Frontal cortex (tissue), 4 donors: Measurements from ENCODE around the gene NINJ2. TPM values are rescaled to one million over a fixed set of nuclear protein-coding genes. Genes with fewer than 3 reads are reported as not detected.

Experiments used
- DNase-seq, 2 donors: peaks; one replicate each; pipeline ENCODE4 v3.0.0; 2012; ENCODE audit warnings: low spot score in 2 of 2
- FAIRE-seq: peaks from 2 replicates; lab custom pipeline; 2012; peaks lifted over from hg19 to GRCh38; lab: Jason Lieb, UNC
- total RNA-seq: library from RNA; depleted of rRNA; stranded (reverse); fragments of >200 nt; gene quantifications from one replicate; pipeline ENCODE4 v1.2.3, GENCODE V29; 2014
- donor health status: control.
- donor health status: control.
- donor health status: control.

Gene NINJ2
- total RNA-seq, 1 donor from 2014 or later: 2.9 TPM

GRCh38 chr12:675562-675961, 12.3 kb upstream of the NINJ2 start:
- no peak for FAIRE-seq

GRCh38 chr12:674272-674781, 11.1 kb upstream of the NINJ2 start:
- DNase-seq (no peak), FAIRE-seq (no peak)

More at GRCh38 chr12:675562-675961, 12.3 kb upstream of the NINJ2 start:
- DNase-seq: no peak

GRCh38 chr12:673849-674248, 10.6 kb upstream of the NINJ2 start:
- FAIRE-seq (no peak), DNase-seq (no peak)

GRCh38 chr12:669576-669945, 6.3 kb upstream of the NINJ2 start:
- FAIRE-seq (no peak), DNase-seq (no peak)

GRCh38 chr12:668090-668481, 4.8 kb upstream of the NINJ2 start:
- FAIRE-seq: no peak
- no peak for DNase-seq

GRCh38 chr12:666766-667308, 3.6 kb upstream of the NINJ2 start:
- no peak for FAIRE-seq
- DNase-seq: no peak

- DNase-seq (no peak), FAIRE-seq (no peak)
Measured at GRCh38 chr12:666066-666465, 2.8 kb upstream of the NINJ2 start.

- no peak for DNase-seq
- no peak for FAIRE-seq
Measured at GRCh38 chr12:664779-665092, 1.5 kb upstream of the NINJ2 start.

GRCh38 chr12:664075-664778, 982 bp upstream of the NINJ2 start:
- DNase-seq (no peak), FAIRE-seq (no peak)

GRCh38 chr12:662566-663292, 516 bp downstream of the NINJ2 start:
- FAIRE-seq (no peak), DNase-seq (no peak)

- FAIRE-seq (no peak), DNase-seq (no peak)
Measured at GRCh38 chr12:661720-662486, 1.3 kb downstream of the NINJ2 start.

- no peak for FAIRE-seq
- DNase-seq: no peak
Measured at GRCh38 chr12:659090-659683, 4.1 kb downstream of the NINJ2 start.

- FAIRE-seq (no peak), DNase-seq (no peak)
Measured at GRCh38 chr12:650983-651382, 12.3 kb downstream of the NINJ2 start.

GRCh38 chr12:647385-648085, 15.7 kb downstream of the NINJ2 start:
- no peak for DNase-seq
- no peak for FAIRE-seq

GRCh38 chr12:646442-647384, 16.5 kb downstream of the NINJ2 start:
- DNase-seq (no peak), FAIRE-seq (no peak)

- DNase-seq (no peak), FAIRE-seq (no peak)
Measured at GRCh38 chr12:645563-646071, 17.6 kb downstream of the NINJ2 start.

- FAIRE-seq (no peak), DNase-seq (no peak)
Measured at GRCh38 chr12:644818-645552, 18.3 kb downstream of the NINJ2 start.

- FAIRE-seq: no peak
- no peak for DNase-seq
Measured at GRCh38 chr12:644303-644639, 19.0 kb downstream of the NINJ2 start.
